CD4-positive, alpha-beta T cell treated with Interleukin-17A for 1 hour (primary cell): ENCODE measurements around the gene PSTPIP1.

Source experiments
- DNase-seq: peaks from one replicate; pipeline ENCODE4 v3.0.0-alpha.2; 2020

Gene PSTPIP1

GRCh38 chr15:77032052-77032646 is 37.2 kb downstream of the PSTPIP1 start:
- DNase-seq = no peak

- no peak for DNase-seq
Observed at GRCh38 chr15:77032647-77033416, 37.9 kb downstream of the PSTPIP1 start.

GRCh38 chr15:77033417-77033728 is 38.4 kb downstream of the PSTPIP1 start:
- DNase-seq = no peak

GRCh38 chr15:77033729-77034671 is 39.1 kb downstream of the PSTPIP1 start:
- no peak for DNase-seq

- DNase-seq = peak; percentile 35
Observed at GRCh38 chr15:77034695-77035489, 40.0 kb downstream of the PSTPIP1 start.

GRCh38 chr15:77035584-77035983 is 40.7 kb downstream of the PSTPIP1 start:
- DNase-seq = no peak

GRCh38 chr15:77035999-77036471 is 41.1 kb downstream of the PSTPIP1 start:
- DNase-seq = no peak

GRCh38 chr15:77036537-77037387 is 41.8 kb downstream of the PSTPIP1 start:
- no peak for DNase-seq

GRCh38 chr15:77037388-77038209 is 42.7 kb downstream of the PSTPIP1 start:
- no peak for DNase-seq

GRCh38 chr15:77038312-77039216 is 43.6 kb downstream of the PSTPIP1 start:
- no peak for DNase-seq

- no peak for DNase-seq
Observed at GRCh38 chr15:77039217-77039533, 44.2 kb downstream of the PSTPIP1 start.

GRCh38 chr15:77039848-77040247 is 44.9 kb downstream of the PSTPIP1 start:
- DNase-seq = no peak

GRCh38 chr15:77040673-77041072 is 45.7 kb downstream of the PSTPIP1 start:
- no peak for DNase-seq

GRCh38 chr15:77042245-77042919 is 47.5 kb downstream of the PSTPIP1 start:
- no peak for DNase-seq

- DNase-seq = no peak
Observed at GRCh38 chr15:77042955-77043920, 48.3 kb downstream of the PSTPIP1 start.

GRCh38 chr15:77044228-77045042 is 49.5 kb downstream of the PSTPIP1 start:
- no peak for DNase-seq

GRCh38 chr15:77045985-77046384 is 51.1 kb downstream of the PSTPIP1 start:
- no peak for DNase-seq
